ENCODE measurements around the gene RXRA.

RXRA gene

DNA sequence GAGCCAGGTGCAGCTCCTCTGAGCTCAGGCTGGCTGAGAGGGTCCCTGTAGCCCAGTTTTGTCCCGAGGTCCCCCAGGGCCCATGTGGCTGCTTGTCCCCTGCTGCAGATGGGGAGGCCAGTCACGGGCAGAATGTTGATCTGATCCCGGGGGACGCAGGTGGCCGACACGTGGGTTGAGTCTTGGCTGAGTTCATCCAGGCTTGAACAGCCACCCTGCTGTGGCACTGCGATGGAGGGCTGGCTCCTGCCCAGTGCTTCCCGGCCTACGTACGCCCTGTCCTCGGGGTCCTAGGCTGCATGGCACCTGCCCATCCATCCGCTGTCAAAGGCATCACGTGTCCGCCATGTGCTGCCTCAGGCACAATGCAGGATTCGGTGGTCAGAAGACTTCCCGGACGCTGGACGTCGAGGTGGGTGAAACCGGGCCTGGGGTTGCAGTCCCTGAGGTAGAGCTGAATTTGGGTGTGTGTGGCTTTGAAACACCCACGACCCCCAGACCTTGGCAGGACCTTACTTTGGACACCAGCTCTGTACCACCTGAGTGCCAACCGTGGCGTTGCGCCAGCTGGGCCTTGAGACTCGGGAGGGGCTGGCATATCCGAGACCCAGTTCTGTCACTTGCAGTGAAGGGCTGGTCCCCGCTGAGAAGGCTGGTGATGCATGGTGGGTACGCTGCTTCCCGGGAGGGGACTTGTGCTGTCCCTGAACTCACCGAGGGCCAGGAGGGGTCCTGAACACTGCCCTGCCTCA, 22.3 kb downstream of the RXRA start:
- Histone ChIP-seq H3K9me3 (ENCODE audit: control extremely low read depth in 1 of 5, control insufficient read depth in 4 of 5, insufficient read depth in 2 of 5, low read depth in 1 of 5, low read length in 4 of 5) (no peaks in the 10 kb centered on the region), H3K4me1 (ENCODE audit: control extremely low read depth in 1 of 4, control insufficient read depth in 4 of 4, insufficient read depth in 4 of 4, low read length in 3 of 4) (peaks cover 0 to 35% (median 24%) of the 10 kb centered on the region in 4 experiments), H3K36me3 (ENCODE audit: control insufficient read depth in 4 of 4, insufficient read depth in 4 of 4, low read length in 3 of 4) (peaks cover 0 to 3% (median 1%) of the 10 kb centered on the region in 4 experiments), H3K4me3 (ENCODE audit: control insufficient read depth in 1 of 7, extremely low read depth in 1 of 7, insufficient read depth in 4 of 7, low read depth in 2 of 7, low read length in 6 of 7) (no peak overlapping the region), H3K27me3 (replicated peaks in 2 of 5; ENCODE audit: control insufficient read depth in 4 of 5, insufficient read depth in 5 of 5, low read length in 4 of 5) (no peaks in the 10 kb centered on the region), H3K27ac (ENCODE audit: insufficient read depth in 1 of 2, low read depth in 1 of 2, low read length in 2 of 2, poor library complexity in 1 of 2, severe bottlenecking in 2 of 2) (no peak overlapping the region)
- 95% methylated on average over 30 of the region's 30 CpGs for WGBS (ENCODE audit: insufficient coverage)
- CTCF ChIA-PET: interaction anchor here (1.1 to 2.2 kb wide), 2 partner anchors 10 to 36 kb away, joined by 3 to 6 read pairs; no protein-coding TSS in a partner anchor
- DNase-seq: no peak
- POLR2A ChIA-PET: interaction anchor here (0.7 kb wide), 1 partner anchor 8 kb away, joined by 3 read pairs; no protein-coding TSS in a partner anchor

DNA sequence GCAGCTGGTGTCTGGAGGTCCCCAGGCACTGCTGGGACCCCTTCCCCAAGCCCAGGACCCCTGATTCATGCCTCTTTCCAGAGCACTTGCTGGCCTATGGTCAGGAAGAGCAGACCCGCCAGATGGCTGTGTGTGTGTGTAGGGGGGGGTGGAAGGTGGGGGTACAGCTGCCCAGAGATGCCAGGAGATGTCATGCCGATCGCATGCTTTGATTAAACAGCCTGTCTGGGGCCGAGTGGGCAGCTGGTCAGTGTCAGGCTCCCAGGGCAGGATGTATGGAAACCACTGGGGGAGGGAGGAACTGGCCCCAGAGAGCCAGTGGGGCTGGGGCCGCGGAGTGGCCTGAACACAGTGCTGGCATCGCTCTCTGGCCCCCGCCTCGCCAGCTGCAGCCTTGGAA, 23.7 kb downstream of the RXRA start:
- no peaks in the 10 kb centered on the region for H3K27me3 ChIP-seq (replicated peaks in 2 of 5; ENCODE audit: control insufficient read depth in 4 of 5, insufficient read depth in 5 of 5, low read length in 4 of 5)
- H3K27ac ChIP-seq (ENCODE audit: insufficient read depth in 1 of 2, low read depth in 1 of 2, low read length in 2 of 2, poor library complexity in 1 of 2, severe bottlenecking in 2 of 2): no peak overlapping the region
- WGBS (ENCODE audit: insufficient coverage): 98% methylated on average over 6 of the region's 9 CpGs
- DNase-seq: no peak
- POLR2A ChIA-PET: no interaction called here
- H3K4me1 ChIP-seq (ENCODE audit: control extremely low read depth in 1 of 4, control insufficient read depth in 4 of 4, insufficient read depth in 4 of 4, low read length in 3 of 4): peaks cover 0 to 22% (median 11%) of the 10 kb centered on the region in 4 experiments
- no peaks in the 10 kb centered on the region for H3K9me3 ChIP-seq (ENCODE audit: control extremely low read depth in 1 of 5, control insufficient read depth in 4 of 5, insufficient read depth in 2 of 5, low read depth in 1 of 5, low read length in 4 of 5)
- CTCF ChIA-PET: interaction anchor here (0.7 to 2.2 kb wide), 5 partner anchors 14 to 277 kb away, joined by 3 to 6 read pairs (median 3); no protein-coding TSS in a partner anchor
- no peak overlapping the region for H3K4me3 ChIP-seq (ENCODE audit: control insufficient read depth in 1 of 7, extremely low read depth in 1 of 7, insufficient read depth in 4 of 7, low read depth in 2 of 7, low read length in 6 of 7)
- peaks cover 0 to 3% (median 1%) of the 10 kb centered on the region in 4 experiments for H3K36me3 ChIP-seq (ENCODE audit: control insufficient read depth in 4 of 4, insufficient read depth in 4 of 4, low read length in 3 of 4)

DNA sequence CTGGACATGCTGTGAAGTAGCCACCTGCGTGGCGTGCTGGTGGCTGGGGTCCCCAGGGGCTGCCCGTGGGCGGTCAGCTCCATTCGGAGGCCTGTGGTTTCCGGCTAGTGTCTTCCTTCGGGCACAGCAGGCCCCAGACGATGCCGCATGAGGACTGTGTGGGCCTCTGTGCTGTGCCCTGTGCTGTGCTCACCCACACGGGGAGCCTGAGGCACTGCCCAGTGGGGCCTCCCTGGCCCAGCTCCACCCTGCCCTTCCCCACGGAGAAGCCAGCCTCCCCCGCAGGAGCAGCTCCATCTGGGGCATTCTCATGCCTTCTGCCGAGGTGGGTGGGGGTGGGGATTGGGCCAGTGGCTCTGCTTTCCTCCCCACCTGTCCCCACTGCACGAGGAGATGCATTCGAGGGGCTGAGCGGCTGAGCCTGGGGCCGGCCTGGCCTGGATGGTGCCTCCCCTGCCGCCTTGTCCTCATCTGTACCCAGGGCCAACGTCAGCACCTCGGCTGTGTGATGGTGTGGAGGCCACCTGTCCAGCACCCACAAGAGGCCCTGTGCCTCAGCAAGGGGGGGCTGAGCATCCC, 24.2 kb downstream of the RXRA start:
- peaks cover 0 to 17% (median 6%) of the 10 kb centered on the region in 4 experiments for H3K4me1 ChIP-seq (ENCODE audit: control extremely low read depth in 1 of 4, control insufficient read depth in 4 of 4, insufficient read depth in 4 of 4, low read length in 3 of 4)
- H3K4me3 ChIP-seq (ENCODE audit: control insufficient read depth in 1 of 7, extremely low read depth in 1 of 7, insufficient read depth in 4 of 7, low read depth in 2 of 7, low read length in 6 of 7): no peak overlapping the region
- H3K9me3 ChIP-seq (ENCODE audit: control extremely low read depth in 1 of 5, control insufficient read depth in 4 of 5, insufficient read depth in 2 of 5, low read depth in 1 of 5, low read length in 4 of 5): no peaks in the 10 kb centered on the region
- POLR2A ChIA-PET: no interaction called here
- CTCF ChIA-PET: interaction anchor here (0.7 to 2.2 kb wide), 4 partner anchors 14 to 276 kb away, joined by 3 to 6 read pairs (median 3); no protein-coding TSS in a partner anchor
- WGBS (ENCODE audit: insufficient coverage): 100% methylated on average over 15 of the region's 20 CpGs
- H3K27me3 ChIP-seq (replicated peaks in 2 of 5; ENCODE audit: control insufficient read depth in 4 of 5, insufficient read depth in 5 of 5, low read length in 4 of 5): no peaks in the 10 kb centered on the region
- no peak overlapping the region for H3K27ac ChIP-seq (ENCODE audit: insufficient read depth in 1 of 2, low read depth in 1 of 2, low read length in 2 of 2, poor library complexity in 1 of 2, severe bottlenecking in 2 of 2)
- H3K36me3 ChIP-seq (ENCODE audit: control insufficient read depth in 4 of 4, insufficient read depth in 4 of 4, low read length in 3 of 4): peaks cover 0 to 3% (median 1%) of the 10 kb centered on the region in 4 experiments
- DNase-seq: no peak

DNA sequence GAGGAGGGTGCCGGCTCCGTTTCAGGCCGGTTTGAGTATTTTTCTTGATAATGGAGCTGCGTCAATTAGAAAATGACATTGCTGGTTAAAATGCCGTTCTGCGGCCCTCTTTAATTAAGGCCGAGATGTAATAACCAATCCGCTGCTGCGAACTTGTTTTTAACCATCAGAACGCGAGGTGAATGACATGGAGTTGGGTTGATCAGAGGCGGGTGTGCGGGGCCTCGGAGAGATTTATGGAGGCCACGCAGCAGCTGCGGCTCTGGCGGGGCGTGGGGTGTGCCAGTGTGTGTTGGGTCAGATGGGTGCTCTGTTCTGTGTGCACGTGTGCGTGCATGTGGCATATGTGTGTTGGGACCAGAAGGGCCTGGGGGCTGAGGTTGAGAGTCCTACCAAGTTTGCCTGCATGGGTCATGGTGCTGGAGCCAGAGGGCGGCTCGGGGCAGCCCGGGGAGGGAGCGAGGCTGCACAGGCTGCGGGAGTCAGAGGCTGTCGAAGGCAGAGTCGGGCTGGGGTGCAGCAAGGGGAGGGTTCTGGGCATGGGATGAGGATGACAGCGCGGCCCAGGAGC, 25.4 kb downstream of the RXRA start:
- ChIA-PET POLR2A (no interaction called here), CTCF (no interaction called here)
- no peak overlapping the region for H3K4me3 ChIP-seq (ENCODE audit: control insufficient read depth in 1 of 7, extremely low read depth in 1 of 7, insufficient read depth in 4 of 7, low read depth in 2 of 7, low read length in 6 of 7)
- no peak overlapping the region for H3K27ac ChIP-seq (ENCODE audit: insufficient read depth in 1 of 2, low read depth in 1 of 2, low read length in 2 of 2, poor library complexity in 1 of 2, severe bottlenecking in 2 of 2)
- H3K4me1 ChIP-seq (ENCODE audit: control extremely low read depth in 1 of 4, control insufficient read depth in 4 of 4, insufficient read depth in 4 of 4, low read length in 3 of 4): peaks cover 0 to 18% (median 8%) of the 10 kb centered on the region in 4 experiments
- DNase-seq: no peak
- H3K36me3 ChIP-seq (ENCODE audit: control insufficient read depth in 4 of 4, insufficient read depth in 4 of 4, low read length in 3 of 4): peaks cover 0 to 3% (median 1%) of the 10 kb centered on the region in 4 experiments
- WGBS (ENCODE audit: insufficient coverage): 96% methylated on average over 13 of the region's 29 CpGs
- H3K9me3 ChIP-seq (ENCODE audit: control extremely low read depth in 1 of 5, control insufficient read depth in 4 of 5, insufficient read depth in 2 of 5, low read depth in 1 of 5, low read length in 4 of 5): no peaks in the 10 kb centered on the region
- no peaks in the 10 kb centered on the region for H3K27me3 ChIP-seq (replicated peaks in 2 of 5; ENCODE audit: control insufficient read depth in 4 of 5, insufficient read depth in 5 of 5, low read length in 4 of 5)

DNA sequence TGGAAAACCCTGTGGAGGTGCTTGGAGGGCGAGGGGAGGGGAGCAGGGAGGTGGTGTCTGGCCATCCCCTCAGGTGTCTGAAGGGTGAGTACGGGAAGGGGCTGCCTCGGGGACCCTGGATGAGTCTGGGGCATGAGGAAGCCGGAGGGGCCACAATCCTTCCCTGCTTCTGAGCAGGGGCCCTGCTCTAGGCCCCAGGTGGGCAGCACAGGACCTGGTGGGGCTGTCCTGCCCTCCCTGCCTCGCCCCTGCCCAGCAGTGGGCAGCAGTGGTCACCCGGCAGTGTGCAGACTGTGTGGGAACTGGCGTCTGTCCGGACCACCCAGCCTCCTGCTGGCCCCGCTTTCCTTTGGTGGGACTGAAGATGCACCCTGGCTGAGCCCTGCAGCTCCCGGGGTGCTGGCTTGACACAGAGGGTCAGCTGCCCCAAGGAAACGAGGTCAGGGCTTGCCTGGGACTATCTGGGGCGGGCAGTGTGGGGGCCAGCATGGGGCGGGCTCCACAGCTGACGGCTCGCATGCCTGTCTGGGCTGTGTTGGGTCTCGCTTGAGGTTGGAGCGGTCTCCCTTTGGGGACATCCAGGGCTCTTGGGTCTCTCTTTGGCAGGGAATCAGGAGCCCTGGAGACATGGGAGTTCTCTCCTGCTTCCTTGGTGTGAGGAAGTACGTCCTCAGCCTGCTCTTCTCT, 26.1 kb downstream of the RXRA start:
- ChIA-PET CTCF (interaction anchor here (0.8 to 1.6 kb wide), 2 partner anchors 24 to 27 kb away, joined by 3 to 4 read pairs; no protein-coding TSS in a partner anchor), POLR2A (no interaction called here)
- H3K4me3 ChIP-seq (ENCODE audit: control insufficient read depth in 1 of 7, extremely low read depth in 1 of 7, insufficient read depth in 4 of 7, low read depth in 2 of 7, low read length in 6 of 7): no peak overlapping the region
- no peaks in the 10 kb centered on the region for H3K9me3 ChIP-seq (ENCODE audit: control extremely low read depth in 1 of 5, control insufficient read depth in 4 of 5, insufficient read depth in 2 of 5, low read depth in 1 of 5, low read length in 4 of 5)
- H3K36me3 ChIP-seq (ENCODE audit: control insufficient read depth in 4 of 4, insufficient read depth in 4 of 4, low read length in 3 of 4): peaks cover 0 to 3% (median 1%) of the 10 kb centered on the region in 4 experiments
- H3K27ac ChIP-seq (ENCODE audit: insufficient read depth in 1 of 2, low read depth in 1 of 2, low read length in 2 of 2, poor library complexity in 1 of 2, severe bottlenecking in 2 of 2): no peak overlapping the region
- no peak for DNase-seq
- no peaks in the 10 kb centered on the region for H3K27me3 ChIP-seq (replicated peaks in 2 of 5; ENCODE audit: control insufficient read depth in 4 of 5, insufficient read depth in 5 of 5, low read length in 4 of 5)
- peaks cover 0 to 19% (median 15%) of the 10 kb centered on the region in 4 experiments for H3K4me1 ChIP-seq (ENCODE audit: control extremely low read depth in 1 of 4, control insufficient read depth in 4 of 4, insufficient read depth in 4 of 4, low read length in 3 of 4)
- 97% methylated on average over 16 of the region's 18 CpGs for WGBS (ENCODE audit: insufficient coverage)

DNA sequence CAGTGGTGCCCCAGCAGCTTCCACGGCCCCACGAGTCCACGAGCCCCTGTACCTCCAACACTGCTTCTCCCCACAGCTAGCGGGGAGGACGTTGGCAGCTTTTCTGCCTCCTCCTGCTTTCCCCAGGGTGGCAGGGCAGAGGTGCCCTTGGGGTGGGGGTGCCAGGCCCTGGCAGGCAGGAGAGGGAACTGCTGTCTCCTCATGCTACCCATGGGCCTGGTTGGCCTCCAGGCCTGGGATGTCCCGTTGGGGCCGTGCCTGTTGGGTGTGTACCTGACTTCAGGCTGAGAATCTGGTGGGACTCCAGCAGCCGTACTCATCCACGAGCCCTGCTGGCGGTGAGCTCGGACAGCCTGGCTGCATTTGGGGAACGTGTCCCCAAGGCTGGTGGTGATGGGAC, 27.3 kb downstream of the RXRA start:
- Histone ChIP-seq H3K4me1 (ENCODE audit: control extremely low read depth in 1 of 4, control insufficient read depth in 4 of 4, insufficient read depth in 4 of 4, low read length in 3 of 4) (peaks cover 0 to 31% (median 25%) of the 10 kb centered on the region in 4 experiments), H3K36me3 (ENCODE audit: control insufficient read depth in 4 of 4, insufficient read depth in 4 of 4, low read length in 3 of 4) (peaks cover 0 to 3% (median 0%) of the 10 kb centered on the region in 4 experiments), H3K9me3 (ENCODE audit: control extremely low read depth in 1 of 5, control insufficient read depth in 4 of 5, insufficient read depth in 2 of 5, low read depth in 1 of 5, low read length in 4 of 5) (no peaks in the 10 kb centered on the region), H3K4me3 (ENCODE audit: control insufficient read depth in 1 of 7, extremely low read depth in 1 of 7, insufficient read depth in 4 of 7, low read depth in 2 of 7, low read length in 6 of 7) (no peak overlapping the region), H3K27me3 (replicated peaks in 2 of 5; ENCODE audit: control insufficient read depth in 4 of 5, insufficient read depth in 5 of 5, low read length in 4 of 5) (no peaks in the 10 kb centered on the region), H3K27ac (ENCODE audit: insufficient read depth in 1 of 2, low read depth in 1 of 2, low read length in 2 of 2, poor library complexity in 1 of 2, severe bottlenecking in 2 of 2) (no peak overlapping the region)
- DNase-seq: no peak
- ChIA-PET POLR2A (interaction anchor here (0.7 to 1.1 kb wide), 2 partner anchors 12 to 13 kb away, joined by 3 to 4 read pairs; no protein-coding TSS in a partner anchor), CTCF (interaction anchor here (0.6 to 3.2 kb wide), 5 partner anchors 9 to 213 kb away, joined by 3 to 13 read pairs (median 3); no protein-coding TSS in a partner anchor)
- WGBS (ENCODE audit: insufficient coverage): 90% methylated on average over 12 of the region's 12 CpGs

Measured in common myeloid progenitor, CD34-positive (primary cell).